HEK293T (cell line): ENCODE measurements around the gene CHST3.

Experiments used
- FOXK2 ChIP-seq: fragments of 450-650 bp; IDR thresholded peaks from 2 replicates; pipeline ENCODE4 v1.6.1; 2016; ENCODE audit warnings: mild to moderate bottlenecking
- FOXM1 ChIP-seq: fragments of 450-650 bp; IDR thresholded peaks from 2 replicates; pipeline ENCODE4 v1.6.1; 2017; ENCODE audit warnings: mild to moderate bottlenecking, borderline replicate concordance
- LEF1 ChIP-seq: fragments of 450-650 bp; IDR thresholded peaks from 2 replicates; pipeline ENCODE4 v1.6.1; 2017; ENCODE audit warnings: mild to moderate bottlenecking, borderline replicate concordance
- SP1 ChIP-seq: fragments of 450-650 bp; IDR thresholded peaks from 2 replicates; pipeline ENCODE4 v1.6.1; 2017

- TF ChIP-seq SP1 (no peak), LEF1 (no peak), FOXK2 (no peak), FOXM1 (no peak)
These were observed 38.4 kb downstream of the CHST3 start for GRCh38 chr10:72002354-72003295.
